ENCODE measurements around the gene LRRC4B. TPM values are rescaled to one million over a fixed set of nuclear protein-coding genes. Genes with fewer than 3 reads are reported as not detected.

LRRC4B gene
- total and polyA plus RNA-seq, 11 donors, result 0.35 to 2.4 (median 0.97) TPM

DNA sequence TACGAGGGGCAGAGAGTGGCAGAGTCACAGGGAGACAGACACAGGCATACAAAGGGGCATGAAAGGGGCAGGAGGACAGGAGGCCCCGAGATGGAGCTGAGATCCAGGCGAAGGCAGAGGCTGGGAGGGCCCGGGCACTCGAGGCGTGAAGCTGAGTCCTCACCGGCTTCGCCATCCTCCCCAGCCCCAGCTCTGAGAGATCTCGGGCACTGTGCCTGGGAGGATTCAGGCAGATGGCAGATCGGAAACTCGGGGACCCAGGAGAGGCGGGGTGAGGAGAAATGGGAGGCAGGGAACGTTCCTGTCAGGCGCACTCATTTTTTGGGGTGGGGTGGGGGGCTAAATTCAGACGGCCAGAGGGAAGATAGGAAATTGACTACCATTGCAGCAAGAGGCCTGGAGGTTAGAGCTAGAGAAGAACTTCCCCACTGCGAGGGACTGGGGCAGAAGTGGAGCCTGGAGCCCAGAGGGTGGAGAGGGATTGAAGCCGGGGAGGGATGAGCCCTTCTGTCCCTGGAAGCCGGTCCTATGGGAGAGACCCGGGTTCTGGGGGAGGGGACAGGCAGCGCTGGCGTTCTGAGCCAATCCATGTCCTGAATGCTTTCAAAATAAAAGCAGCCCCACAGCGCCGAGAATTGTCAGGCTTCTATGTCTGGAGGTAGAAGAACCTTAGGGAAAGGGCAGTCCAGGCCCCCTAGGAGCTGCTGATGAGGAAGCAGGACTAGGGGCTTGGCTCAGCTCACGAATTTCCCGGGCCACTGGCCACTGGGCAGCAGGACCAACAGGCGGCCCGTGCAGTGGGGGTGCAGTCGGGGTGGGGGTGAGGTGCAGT lies 12.6 kb downstream of the LRRC4B start:
- TF ChIP-seq POLR2A (IDR thresholded peaks at IDR 0.05) (no peak), CTCF (IDR thresholded peaks at IDR 0.05) (no peak)
- intact Hi-C loops (cut with DNase I), result loop anchor here in 1 of 10 donors (5.0 kb wide), 1 partner anchor 198 kb away; no protein-coding TSS in a partner anchor
- H3K4me3 ChIP-seq, result peak overlapping the region in 11 of 12 donors; percentile 26 to 56 (median 50)
- H3K4me1 ChIP-seq, result peaks cover 0 to 25% (median 6%) of the 10 kb centered on the region in 12 donors
- DNase-seq, result peak in 1 of 5 donors; percentile 41
- peak in 2 of 4 donors; percentile 10 to 24 for ATAC-seq
- peaks cover 0 to 59% (median 22%) of the 10 kb centered on the region in 9 donors for H3K27me3 ChIP-seq
- H3K36me3 ChIP-seq, result no peaks in the 10 kb centered on the region
- peak overlapping the region in 1 of 12 donors; percentile 26 for H3K27ac ChIP-seq
- 36 to 43% (median 38%) methylated on average over 23 to 28 of the region's 28 CpGs for WGBS, 4 donors
- no peaks in the 10 kb centered on the region for H3K9me3 ChIP-seq

- no peak overlapping the region for H3K4me3 ChIP-seq
- H3K36me3 ChIP-seq, result no peaks in the 10 kb centered on the region
- H3K27me3 ChIP-seq, result peaks cover 0 to 59% (median 22%) of the 10 kb centered on the region in 9 donors
- H3K27ac ChIP-seq, result no peak overlapping the region
- 81 to 90% (median 83%) methylated on average over 10 to 12 of the region's 12 CpGs for WGBS, 4 donors
- intact Hi-C loops (cut with DNase I), result loop anchor here in 1 of 10 donors (5.0 kb wide), 1 partner anchor 198 kb away; no protein-coding TSS in a partner anchor
- DNase-seq (no peak), ATAC-seq (no peak)
- TF ChIP-seq CTCF (IDR thresholded peaks at IDR 0.05) (no peak), POLR2A (IDR thresholded peaks at IDR 0.05) (no peak)
- H3K9me3 ChIP-seq, result no peaks in the 10 kb centered on the region
- peaks cover 0 to 21% (median 6%) of the 10 kb centered on the region in 12 donors for H3K4me1 ChIP-seq
These were observed 13.2 kb downstream of the LRRC4B start for GRCh38 chr19:50555033-50555432.

DNA sequence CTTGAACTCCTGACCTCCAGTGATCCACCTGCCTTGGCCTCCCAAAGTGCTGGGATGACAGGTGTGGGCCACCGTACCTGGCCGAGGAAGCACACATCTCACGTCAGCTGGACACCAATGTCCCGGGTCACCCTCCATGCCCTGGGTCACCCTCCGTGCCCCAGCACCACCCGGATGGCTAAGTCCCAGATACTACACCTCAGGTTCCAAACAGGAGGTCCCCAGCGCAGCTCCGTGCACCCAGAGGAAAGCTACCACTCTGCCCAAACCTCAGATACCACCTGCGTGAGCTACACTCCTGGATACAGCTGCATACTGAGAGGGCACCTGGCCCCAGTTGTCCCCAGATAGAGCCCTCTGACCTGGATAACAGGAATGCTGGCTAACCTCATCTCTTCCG lies 14.0 kb downstream of the LRRC4B start:
- H3K4me3 ChIP-seq, result no peak overlapping the region
- H3K27me3 ChIP-seq, result peaks cover 0 to 59% (median 22%) of the 10 kb centered on the region in 9 donors
- H3K9me3 ChIP-seq, result no peaks in the 10 kb centered on the region
- 90 to 95% (median 93%) methylated on average over 4 to 10 of the region's 10 CpGs for WGBS, 4 donors
- ATAC-seq (no peak), DNase-seq (no peak)
- peaks cover 0 to 21% (median 6%) of the 10 kb centered on the region in 12 donors for H3K4me1 ChIP-seq
- TF ChIP-seq CTCF (IDR thresholded peaks at IDR 0.05) (no peak), POLR2A (IDR thresholded peaks at IDR 0.05) (no peak)
- no peaks in the 10 kb centered on the region for H3K36me3 ChIP-seq
- H3K27ac ChIP-seq, result no peak overlapping the region
- intact Hi-C loops (cut with DNase I), result no loop called here

DNA sequence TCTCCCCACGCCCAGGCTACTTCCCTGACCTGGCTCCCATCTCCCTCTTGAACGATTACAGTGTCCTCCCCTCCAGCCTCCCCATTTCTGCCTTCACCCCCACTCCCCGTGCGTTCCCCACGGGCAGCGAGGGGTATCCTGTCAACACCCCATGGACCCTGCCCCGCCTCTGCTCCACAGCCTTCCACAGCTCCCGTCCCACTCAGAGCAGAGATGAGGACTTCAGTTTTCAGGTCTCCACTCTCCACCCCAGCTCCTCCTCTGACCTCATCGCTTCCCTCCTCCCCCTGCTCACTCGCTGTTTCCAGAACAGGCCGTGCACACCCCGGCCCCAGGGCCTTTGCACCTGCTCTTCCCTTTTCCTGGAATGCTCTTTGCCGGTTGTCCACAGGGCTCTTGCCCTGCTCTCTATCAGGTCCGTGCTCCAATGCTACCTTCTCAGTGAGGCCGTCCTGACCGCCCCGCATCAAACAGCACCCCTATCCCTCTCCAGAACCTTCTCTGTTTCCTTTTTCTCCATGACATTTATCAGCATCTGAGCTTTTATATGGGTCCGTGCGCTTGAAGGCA lies 15.0 kb downstream of the LRRC4B start:
- Histone ChIP-seq H3K4me3 (no peak overlapping the region), H3K27ac (no peak overlapping the region), H3K36me3 (no peaks in the 10 kb centered on the region), H3K27me3 (peaks cover 0 to 54% (median 22%) of the 10 kb centered on the region in 9 donors), H3K9me3 (no peaks in the 10 kb centered on the region), H3K4me1 (peaks cover 0 to 21% (median 6%) of the 10 kb centered on the region in 12 donors)
- intact Hi-C loops (cut with DNase I), result no loop called here
- TF ChIP-seq POLR2A (IDR thresholded peaks at IDR 0.05) (no peak), CTCF (IDR thresholded peaks at IDR 0.05) (no peak)
- ATAC-seq (no peak), DNase-seq (no peak)
- 77 to 82% (median 79%) methylated on average over 19 of the region's 19 CpGs for WGBS, 4 donors

Data from heart left ventricle (tissue), 16 donors.